Smooth muscle cell (in vitro differentiated cells): Measurements from ENCODE around the gene RAPGEF1. TPM values are rescaled to one million over a fixed set of nuclear protein-coding genes. Genes with fewer than 3 reads are reported as not detected.
"Not testable (repeated sequence)": the region's sequence is repeated elsewhere in the genome, so short reads cannot be mapped to it uniquely, and the experiment has no call there.

Experiments used
- DNase-seq: peaks from one replicate; lab custom pipeline; 2025; ENCODE audit not compliant: unreplicated experiment; lab: John Stamatoyannopoulos, UW
- H2AFZ ChIP-seq: fragments of 200-600 bp; sonication (generic); 2 replicates; pipeline ENCODE4 v1.6.0; 2016; ENCODE audit warnings: antibody characterized with exemption, low read depth, mild to moderate bottlenecking
- H3F3A ChIP-seq: fragments of 200-600 bp; sonication (generic); 2 replicates; pipeline ENCODE4 v1.6.0; 2017; ENCODE audit warnings: antibody characterized with exemption, low read depth
- H3K27ac ChIP-seq: fragments of 200-600 bp; sonication (generic); 2 replicates; pipeline ENCODE4 v1.5.1; 2016; ENCODE audit warnings: low read depth, mild to moderate bottlenecking
- H3K27me3 ChIP-seq: fragments of 200-600 bp; sonication (generic); 2 replicates; pipeline ENCODE4 v1.6.1; 2016; ENCODE audit warnings: low read depth, mild to moderate bottlenecking
- H3K36me3 ChIP-seq: fragments of 200-600 bp; sonication (generic); 2 replicates; pipeline ENCODE4 v1.5.1; 2016; ENCODE audit warnings: low read depth
- H3K4me1 ChIP-seq: fragments of 200-600 bp; sonication (generic); 2 replicates; pipeline ENCODE4 v1.5.1; 2016; ENCODE audit warnings: low read depth
- H3K4me2 ChIP-seq: fragments of 200-600 bp; sonication (generic); 2 replicates; pipeline ENCODE4 v1.6.0; 2016; ENCODE audit warnings: mild to moderate bottlenecking
- H3K4me3 ChIP-seq: fragments of 200-600 bp; sonication (generic); 2 replicates; pipeline ENCODE4 v1.5.1; 2016; ENCODE audit warnings: mild to moderate bottlenecking
- H3K79me2 ChIP-seq: fragments of 200-600 bp; sonication (generic); 2 replicates; pipeline ENCODE4 v1.6.0; 2016; ENCODE audit warnings: low read depth, mild to moderate bottlenecking
- H3K9ac ChIP-seq: fragments of 200-600 bp; sonication (generic); 2 replicates; pipeline ENCODE4 v1.6.0; 2016; ENCODE audit warnings: low read depth
- H3K9me3 ChIP-seq: fragments of 200-600 bp; sonication (generic); replicated peaks from 2 replicates; pipeline ENCODE4 v1.5.1; 2016; ENCODE audit warnings: low read depth
- H4K20me1 ChIP-seq: fragments of 200-600 bp; sonication (generic); 2 replicates; pipeline ENCODE4 v1.6.0; 2016; ENCODE audit warnings: low read depth
- CTCF ChIP-seq: fragments of 200-600 bp; sonication (generic); IDR thresholded peaks from 2 replicates; pipeline ENCODE4 v1.5.1; 2017; ENCODE audit warnings: borderline replicate concordance, mild to moderate bottlenecking, antibody characterized with exemption; ENCODE audit not compliant: insufficient read depth, poor library complexity, severe bottlenecking
- WGBS: methylation state at CpG from one replicate; pipeline ENCODE4 v1.1.7; 2016; ENCODE audit warnings: low lambda C conversion rate; 5-methylcytosine and 5-hydroxymethylcytosine counted together
- polyA plus RNA-seq: library from polyadenylated mRNA; unstranded; fragments of >200 nt; fragmentation: Nextera tagmentation; extraction: Ambion mirVana; gene quantifications from 2 replicates; pipeline ENCODE4 v1.2.1, GENCODE V29; 2016
- total RNA-seq: library from RNA; depleted of rRNA; stranded (reverse); fragments of >200 nt; gene quantifications from 2 replicates; pipeline ENCODE4 v1.2.3, GENCODE V29; 2014

RAPGEF1 gene
- total and polyA plus RNA-seq, 2 experiments from 2014 or later, result 16.4 to 17.8 TPM

GRCh38 chr9:131712151-131712716 lies 27.6 kb downstream of the RAPGEF1 start:
- no peak for TF ChIP-seq CTCF
- no peak for DNase-seq

GRCh38 chr9:131709771-131710431 lies 30.0 kb downstream of the RAPGEF1 start:
- no peak overlapping the region for H2AFZ ChIP-seq
- DNase-seq, result no peak
- H3K4me3 ChIP-seq, result no peak overlapping the region
- WGBS, result 53% methylated on average over 10 of the region's 10 CpGs
- peak overlapping the region; percentile 53 for H3K4me2 ChIP-seq
- peaks cover 18% of the 10 kb centered on the region for H3K4me1 ChIP-seq
- no peaks in the 10 kb centered on the region for H3K36me3 ChIP-seq
- H3K27me3 ChIP-seq, result no peaks in the 10 kb centered on the region
- peak overlapping the region; percentile 26 for H3K9ac ChIP-seq
- peaks cover 52% of the 10 kb centered on the region for H4K20me1 ChIP-seq
- H3K9me3 ChIP-seq, result no peaks in the 10 kb centered on the region
- H3F3A ChIP-seq, result peaks cover 30% of the 10 kb centered on the region
- TF ChIP-seq CTCF, result no peak
- H3K79me2 ChIP-seq, result peaks cover 53% of the 10 kb centered on the region
- peak overlapping the region; percentile 64 for H3K27ac ChIP-seq

More at GRCh38 chr9:131712151-131712716, 27.6 kb downstream of the RAPGEF1 start:
- Histone ChIP-seq H2AFZ (no peak overlapping the region), H3K27me3 (no peaks in the 10 kb centered on the region), H3F3A (peaks cover 30% of the 10 kb centered on the region), H3K27ac (peak overlapping the region; percentile 89), H3K9ac (no peak overlapping the region), H3K4me2 (peak overlapping the region; percentile 72), H3K79me2 (peaks cover 51% of the 10 kb centered on the region), H4K20me1 (peaks cover 28% of the 10 kb centered on the region), H3K4me1 (peaks cover 18% of the 10 kb centered on the region), H3K36me3 (no peaks in the 10 kb centered on the region), H3K9me3 (no peaks in the 10 kb centered on the region), H3K4me3 (no peak overlapping the region)
- WGBS, result 74% methylated on average over 10 of the region's 10 CpGs

- WGBS, result 78% methylated on average over 14 of the region's 14 CpGs
- Histone ChIP-seq H3F3A (peaks cover 22% of the 10 kb centered on the region), H3K27ac (peak overlapping the region; percentile 64), H3K4me1 (peaks cover 18% of the 10 kb centered on the region), H3K79me2 (peaks cover 58% of the 10 kb centered on the region), H3K4me2 (peak overlapping the region; percentile 53), H4K20me1 (peaks cover 58% of the 10 kb centered on the region)
- not testable (repeated sequence) for H3K36me3 ChIP-seq, H3K4me3 ChIP-seq, H3K9ac ChIP-seq, H2AFZ ChIP-seq, H3K27me3 ChIP-seq, DNase-seq, H3K9me3 ChIP-seq
Observed at GRCh38 chr9:131709010-131709770, 30.7 kb downstream of the RAPGEF1 start.
